Spleen (tissue), 7 donors: ENCODE results near the gene MRGPRD.

Experiments
- CTCF ChIP-seq, 11 experiments: fragments of 200-600 bp in 7 of 11; fragments of 450-650 bp in 4 of 11; sonication (generic) in 4 of 11; IDR thresholded peaks in 8 of 11; conservative IDR thresholded peaks in 3 of 11; 1 replicate in 7 of 11; 2 replicates in 4 of 11; pipeline versions ENCODE4 v1.4.0 to v1.8.0; 2016 to 2021; ENCODE audit warnings: antibody characterized with exemption in 11 of 11, inconsistent platforms in 4 of 11, mild to moderate bottlenecking in 1 of 11
- POLR2AphosphoS5 ChIP-seq, 3 donors: sonication (generic); formaldehyde crosslinking; IDR thresholded peaks; one replicate each; pipeline ENCODE4 v1.5.1; 2017; ENCODE audit warnings: antibody characterized with exemption in 3 of 3
- donor health status: DM: no; HTN: no; CAD: no; lungs with moderate emphysema.
- donor health status: DM: no; HTN: no; CAD: no.
- donor health status: DM: no; HTN: no; CAD: no.

- no peak for TF ChIP-seq CTCF (IDR thresholded peaks at IDR 0.05 in 8 of 11, conservative IDR thresholded peaks at IDR 0.05 in 3 of 11)
- no peak for TF ChIP-seq POLR2AphosphoS5 (IDR thresholded peaks at IDR 0.05)
Measured at GRCh38 chr11:68936676-68937620, 43.8 kb downstream of the MRGPRD start.
